Measurements from ENCODE around the gene LY86.

The LY86 gene

DNA sequence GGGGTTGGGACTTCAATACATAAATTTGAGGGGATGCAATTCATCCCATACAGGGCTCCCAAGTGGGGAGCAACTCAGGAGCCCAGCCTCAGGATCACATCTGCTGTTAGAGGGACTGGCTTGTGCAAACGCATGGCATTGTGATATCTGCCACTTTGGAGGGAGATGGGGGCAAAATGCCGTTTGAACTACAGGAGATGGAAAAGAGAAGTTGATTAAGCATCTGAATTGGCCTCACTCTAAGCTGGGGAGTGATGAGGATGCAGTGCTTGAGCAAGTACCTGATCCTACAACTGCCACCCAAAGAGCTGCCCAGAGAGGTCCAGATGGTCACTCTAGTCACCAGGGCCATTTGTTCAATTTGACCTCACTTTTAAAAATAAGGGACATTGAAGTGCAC, 2.0 kb downstream of the LY86 start:
- H3K4me3 Mint-ChIP-seq = no peak overlapping the region
- H3K36me3 Mint-ChIP-seq (ENCODE audit: low read depth) = no peaks in the 10 kb centered on the region
- no peaks in the 10 kb centered on the region for H3K9me3 Mint-ChIP-seq
- peaks cover 4% of the 10 kb centered on the region for H3K27me3 Mint-ChIP-seq (ENCODE audit: low read depth, poor library complexity)
- TF ChIP-seq, protein P1, sequence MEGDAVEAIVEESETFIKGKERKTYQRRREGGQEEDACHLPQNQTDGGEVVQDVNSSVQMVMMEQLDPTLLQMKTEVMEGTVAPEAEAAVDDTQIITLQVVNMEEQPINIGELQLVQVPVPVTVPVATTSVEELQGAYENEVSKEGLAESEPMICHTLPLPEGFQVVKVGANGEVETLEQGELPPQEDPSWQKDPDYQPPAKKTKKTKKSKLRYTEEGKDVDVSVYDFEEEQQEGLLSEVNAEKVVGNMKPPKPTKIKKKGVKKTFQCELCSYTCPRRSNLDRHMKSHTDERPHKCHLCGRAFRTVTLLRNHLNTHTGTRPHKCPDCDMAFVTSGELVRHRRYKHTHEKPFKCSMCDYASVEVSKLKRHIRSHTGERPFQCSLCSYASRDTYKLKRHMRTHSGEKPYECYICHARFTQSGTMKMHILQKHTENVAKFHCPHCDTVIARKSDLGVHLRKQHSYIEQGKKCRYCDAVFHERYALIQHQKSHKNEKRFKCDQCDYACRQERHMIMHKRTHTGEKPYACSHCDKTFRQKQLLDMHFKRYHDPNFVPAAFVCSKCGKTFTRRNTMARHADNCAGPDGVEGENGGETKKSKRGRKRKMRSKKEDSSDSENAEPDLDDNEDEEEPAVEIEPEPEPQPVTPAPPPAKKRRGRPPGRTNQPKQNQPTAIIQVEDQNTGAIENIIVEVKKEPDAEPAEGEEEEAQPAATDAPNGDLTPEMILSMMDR (IDR thresholded peaks at IDR 0.05) = no peak
- H3K4me1 Mint-ChIP-seq = peaks cover 32% of the 10 kb centered on the region
- no peak overlapping the region for H3K27ac Mint-ChIP-seq
- no peak for DNase-seq

DNA sequence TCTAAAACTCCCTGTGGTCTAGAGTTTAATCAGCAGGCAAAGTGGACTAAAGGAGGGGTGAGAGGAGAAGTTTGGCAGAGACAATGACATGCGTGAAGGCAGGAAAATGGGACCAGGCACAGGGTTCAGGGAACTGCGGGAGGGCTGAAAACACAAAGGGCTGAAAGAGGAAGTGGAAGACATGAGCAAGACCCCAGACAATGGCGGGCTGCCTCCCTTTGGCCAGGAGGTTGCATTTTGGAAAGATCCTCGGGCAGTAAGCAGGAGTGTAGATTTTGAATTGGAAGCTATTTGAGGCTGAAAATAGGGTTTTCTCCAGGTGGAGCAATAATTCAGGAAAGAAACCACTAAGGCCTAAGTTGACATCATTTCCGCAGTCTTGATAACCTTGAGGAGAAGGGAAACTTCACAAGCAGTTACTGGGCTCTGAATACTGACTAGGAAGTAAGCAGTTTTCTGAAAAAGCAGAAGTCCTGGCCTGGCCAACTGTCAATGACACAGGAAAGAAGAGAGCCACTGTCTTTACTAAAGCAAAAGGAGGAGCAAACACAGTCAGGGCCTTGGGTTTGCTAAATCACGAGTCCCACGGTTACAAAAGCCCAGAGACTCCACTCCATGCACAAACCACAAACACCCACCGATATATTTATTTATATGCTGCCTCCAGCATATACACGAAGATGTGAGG, 3.4 kb downstream of the LY86 start:
- Mint-ChIP-seq H3K27ac (peak overlapping the region; percentile 15), H3K9me3 (no peaks in the 10 kb centered on the region), H3K36me3 (ENCODE audit: low read depth) (no peaks in the 10 kb centered on the region), H3K27me3 (ENCODE audit: low read depth, poor library complexity) (peaks cover 8% of the 10 kb centered on the region), H3K4me3 (no peak overlapping the region), H3K4me1 (peaks cover 42% of the 10 kb centered on the region)
- DNase-seq = no peak
- TF ChIP-seq, protein P1 (IDR thresholded peaks at IDR 0.05) = no peak

DNA sequence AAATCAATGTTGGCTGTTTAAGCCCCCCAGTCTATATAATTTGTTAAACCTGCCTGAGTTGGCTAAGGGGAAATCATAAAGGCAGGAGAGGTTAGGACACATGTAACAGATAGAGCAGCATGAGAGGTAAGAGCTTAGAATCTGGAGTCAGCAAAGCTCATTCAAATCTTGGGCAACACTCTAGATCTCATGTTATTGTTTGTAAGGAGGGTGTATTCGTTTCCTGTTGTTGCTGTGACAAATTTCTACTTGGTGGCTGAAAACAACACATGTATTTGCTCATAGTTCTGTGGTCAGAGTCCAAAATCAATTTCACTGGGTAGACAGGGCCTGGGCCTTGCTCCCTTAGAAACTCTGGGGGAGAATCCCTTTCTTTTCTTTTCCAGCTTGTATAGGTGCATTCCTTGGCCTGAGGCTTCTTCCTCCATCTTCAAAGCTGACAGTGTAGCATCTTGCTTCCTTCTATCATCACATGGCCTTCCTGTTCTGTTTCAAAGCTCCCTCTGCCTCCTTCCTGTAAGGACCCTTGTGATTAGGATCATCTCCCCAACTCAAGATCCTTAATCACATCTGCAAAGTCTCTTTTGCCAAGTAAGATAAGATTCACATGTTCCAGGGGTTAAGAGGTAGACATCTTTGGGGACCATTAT, 4.4 kb downstream of the LY86 start:
- peaks cover 44% of the 10 kb centered on the region for H3K4me1 Mint-ChIP-seq
- peaks cover 8% of the 10 kb centered on the region for H3K27me3 Mint-ChIP-seq (ENCODE audit: low read depth, poor library complexity)
- H3K27ac Mint-ChIP-seq = peak overlapping the region; percentile 68
- no peaks in the 10 kb centered on the region for H3K36me3 Mint-ChIP-seq (ENCODE audit: low read depth)
- DNase-seq = no peak
- H3K4me3 Mint-ChIP-seq = no peak overlapping the region
- no peaks in the 10 kb centered on the region for H3K9me3 Mint-ChIP-seq
- TF ChIP-seq, protein P1 (IDR thresholded peaks at IDR 0.05) = no peak

DNA sequence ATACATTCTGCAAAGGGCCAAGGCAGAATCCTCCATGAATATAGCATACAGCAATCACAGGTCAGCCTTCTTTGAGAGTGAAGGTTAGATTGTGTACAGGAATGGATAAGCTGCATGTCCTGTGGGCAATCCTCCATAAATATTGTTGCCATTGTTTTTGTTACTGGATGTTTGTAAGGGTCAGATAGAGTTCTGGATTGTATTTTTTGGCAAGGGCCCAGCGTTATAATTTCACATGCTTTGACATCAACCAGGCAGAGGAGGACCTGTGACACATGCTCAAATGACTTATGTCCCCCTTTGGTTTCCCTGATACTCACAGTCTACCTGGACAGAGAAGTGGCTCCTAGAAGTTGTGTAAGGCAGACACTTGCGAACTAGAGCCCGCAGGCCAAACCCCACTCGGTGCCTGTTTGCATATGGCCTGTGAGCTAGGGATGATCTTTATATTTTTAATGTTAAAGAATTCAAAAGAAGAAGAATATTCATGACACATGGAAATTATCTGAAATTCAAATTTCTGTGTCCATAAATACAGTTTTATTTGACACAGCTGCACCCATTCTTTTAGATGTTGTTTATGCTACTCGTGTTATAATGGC, 5.4 kb downstream of the LY86 start:
- TF ChIP-seq, protein P1 (IDR thresholded peaks at IDR 0.05) = no peak
- Mint-ChIP-seq H3K36me3 (ENCODE audit: low read depth) (no peaks in the 10 kb centered on the region), H3K27me3 (ENCODE audit: low read depth, poor library complexity) (peaks cover 8% of the 10 kb centered on the region), H3K27ac (no peak overlapping the region), H3K9me3 (no peaks in the 10 kb centered on the region), H3K4me1 (peaks cover 44% of the 10 kb centered on the region), H3K4me3 (no peak overlapping the region)
- DNase-seq = no peak

DNA sequence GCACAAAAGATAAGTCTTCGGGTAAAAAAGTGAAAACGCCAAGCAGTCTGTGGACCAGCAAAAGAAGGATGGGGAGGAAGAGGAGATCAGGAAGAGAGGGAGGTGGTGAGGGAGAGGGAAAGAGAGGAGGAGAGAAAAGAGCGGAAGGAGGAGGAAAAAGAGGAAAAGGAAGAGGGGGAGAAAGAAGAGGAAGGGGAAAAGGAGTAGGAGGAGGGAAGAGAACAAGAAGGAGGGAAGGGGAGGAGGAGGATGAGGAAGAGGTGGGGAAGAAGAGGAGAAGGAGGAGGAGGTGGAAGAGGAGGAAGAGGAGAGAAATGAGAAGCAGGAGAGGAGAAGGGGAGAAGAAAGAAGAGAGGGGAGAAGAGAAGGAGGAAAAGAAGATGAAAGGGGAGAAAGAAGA, 6.5 kb downstream of the LY86 start:
- TF ChIP-seq, protein P1 (IDR thresholded peaks at IDR 0.05) = no peak
- Mint-ChIP-seq H3K4me1 (peaks cover 46% of the 10 kb centered on the region), H3K4me3 (no peak overlapping the region), H3K9me3 (no peaks in the 10 kb centered on the region), H3K27ac (no peak overlapping the region), H3K36me3 (ENCODE audit: low read depth) (no peaks in the 10 kb centered on the region), H3K27me3 (ENCODE audit: low read depth, poor library complexity) (peaks cover 8% of the 10 kb centered on the region)
- no peak for DNase-seq
